RWPE2 (cell line): Measurements from ENCODE around the gene PSRC1.

Source experiments
- ATAC-seq: fragments of 200-7000 bp; cut with Tn5 transposase; 3 replicates; pipeline ENCODE4 v1.9.1; 2021; ENCODE audit warnings: low read depth
- DNase-seq: peaks from one replicate; pipeline ENCODE4 v3.0.0-alpha.2; 2020; ENCODE audit warnings: low spot score
- H3K27ac ChIP-seq: fragments of 450-650 bp; 2 replicates; pipeline ENCODE4 v1.5.1; 2017; ENCODE audit warnings: mild to moderate bottlenecking; ENCODE audit not compliant: poor library complexity, severe bottlenecking
- H3K27me3 ChIP-seq: fragments of 250-450 bp; sonication (Bioruptor Pico); 2 replicates; pipeline ENCODE4 v1.5.1; 2021; ENCODE audit warnings: mild to moderate bottlenecking, moderate library complexity; ENCODE audit not compliant: insufficient read depth, poor library complexity, severe bottlenecking
- H3K36me3 ChIP-seq: fragments of 250-450 bp; sonication (Bioruptor Pico); 2 replicates; pipeline ENCODE4 v1.5.1; 2020; ENCODE audit warnings: low read depth, mild to moderate bottlenecking, moderate library complexity
- H3K4me1 ChIP-seq: fragments of 250-450 bp; sonication (Bioruptor Pico); 2 replicates; pipeline ENCODE4 v1.5.1; 2021; ENCODE audit warnings: mild to moderate bottlenecking, moderate library complexity; ENCODE audit not compliant: insufficient read depth, poor library complexity, severe bottlenecking
- H3K4me3 ChIP-seq: fragments of 250-450 bp; sonication (Bioruptor Pico); 2 replicates; pipeline ENCODE4 v1.5.1; 2021; ENCODE audit warnings: mild to moderate bottlenecking, moderate library complexity; ENCODE audit not compliant: severe bottlenecking
- H3K9me3 ChIP-seq: fragments of 250-450 bp; sonication (Bioruptor Pico); 2 replicates; pipeline ENCODE4 v1.5.1; 2021; ENCODE audit warnings: mild to moderate bottlenecking, moderate library complexity; ENCODE audit not compliant: severe bottlenecking
- CTCF ChIP-seq: fragments of 450-650 bp; IDR thresholded peaks from one replicate; pipeline ENCODE4 v1.5.1; 2017; ENCODE audit warnings: mild to moderate bottlenecking, moderate library complexity; ENCODE audit not compliant: poor library complexity, severe bottlenecking

Gene PSRC1

GRCh38 chr1:109265741-109266330, 17.1 kb downstream of the PSRC1 start:
- no peak overlapping the region for H3K4me3 ChIP-seq
- H3K36me3 ChIP-seq = peaks cover 26% of the 10 kb centered on the region
- no peak for ATAC-seq
- H3K4me1 ChIP-seq = peaks cover 15% of the 10 kb centered on the region
- no peak for DNase-seq
- TF ChIP-seq CTCF = no peak
- H3K27me3 ChIP-seq = no peaks in the 10 kb centered on the region
- no peaks in the 10 kb centered on the region for H3K9me3 ChIP-seq
- no peak overlapping the region for H3K27ac ChIP-seq

- Histone ChIP-seq H3K36me3 (peaks cover 26% of the 10 kb centered on the region), H3K27ac (no peak overlapping the region), H3K4me3 (no peak overlapping the region), H3K27me3 (no peaks in the 10 kb centered on the region), H3K9me3 (no peaks in the 10 kb centered on the region), H3K4me1 (peaks cover 15% of the 10 kb centered on the region)
- TF ChIP-seq CTCF = no peak
- ATAC-seq (no peak), DNase-seq (no peak)
These were observed 17.9 kb downstream of the PSRC1 start for GRCh38 chr1:109265016-109265415.

DNA sequence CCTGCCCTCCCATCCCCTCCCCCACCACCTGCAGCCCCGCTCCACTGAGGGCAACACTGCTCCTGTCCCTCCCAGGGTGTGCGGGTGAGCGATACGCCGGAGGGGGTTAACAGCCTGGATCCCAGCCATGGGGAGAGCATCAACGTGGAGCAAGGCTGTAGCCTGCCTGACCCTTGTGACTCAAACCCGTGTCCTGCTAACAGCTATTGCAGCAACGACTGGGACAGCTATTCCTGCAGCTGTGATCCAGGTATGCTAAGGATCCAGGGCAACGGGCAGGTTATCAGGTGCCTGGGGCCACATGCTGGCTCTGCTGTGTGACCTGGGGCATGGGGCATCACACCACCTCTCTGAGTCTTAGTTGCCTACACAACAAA, 18.6 kb downstream of the PSRC1 start:
- Histone ChIP-seq H3K4me1 (peaks cover 15% of the 10 kb centered on the region), H3K9me3 (no peaks in the 10 kb centered on the region), H3K4me3 (no peak overlapping the region), H3K27me3 (no peaks in the 10 kb centered on the region), H3K36me3 (peaks cover 27% of the 10 kb centered on the region), H3K27ac (no peak overlapping the region)
- no peak for DNase-seq
- ATAC-seq = no peak
- no peak for TF ChIP-seq CTCF

DNA sequence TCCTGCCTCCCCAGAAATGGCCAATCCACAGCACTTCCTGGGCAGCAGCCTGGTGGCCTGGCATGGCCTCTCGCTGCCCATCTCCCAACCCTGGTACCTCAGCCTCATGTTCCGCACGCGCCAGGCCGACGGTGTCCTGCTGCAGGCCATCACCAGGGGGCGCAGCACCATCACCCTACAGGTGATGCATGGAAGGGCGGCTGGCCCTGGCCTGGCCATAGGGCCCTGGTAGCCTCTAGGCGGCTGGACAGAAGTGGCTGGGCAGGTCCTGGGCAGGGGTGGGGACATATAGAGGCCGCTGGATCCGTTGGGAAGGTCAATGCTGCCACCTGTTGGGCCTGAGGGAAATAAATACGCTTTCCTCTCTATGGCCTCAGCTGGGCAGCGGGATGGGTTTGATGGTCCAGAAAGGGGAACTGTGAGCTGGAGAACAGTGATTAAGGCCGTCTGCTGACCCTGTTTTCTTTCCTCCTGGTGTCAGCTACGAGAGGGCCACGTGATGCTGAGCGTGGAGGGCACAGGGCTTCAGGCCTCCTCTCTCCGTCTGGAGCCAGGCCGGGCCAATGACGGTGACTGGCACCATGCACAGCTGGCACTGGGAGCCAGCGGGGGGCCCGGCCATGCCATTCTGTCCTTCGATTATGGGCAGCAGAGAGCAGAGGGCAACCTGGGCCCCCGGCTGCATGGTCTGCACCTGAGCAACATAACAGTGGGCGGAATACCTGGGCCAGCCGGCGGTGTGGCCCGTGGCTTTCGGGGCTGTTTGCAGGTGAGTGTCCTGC, 19.2 kb downstream of the PSRC1 start:
- no peak overlapping the region for H3K4me3 ChIP-seq
- peak overlapping the region; percentile 73 for H3K27ac ChIP-seq
- H3K9me3 ChIP-seq = no peaks in the 10 kb centered on the region
- DNase-seq = peak; percentile 92
- TF ChIP-seq CTCF = peak; percentile 97
- H3K36me3 ChIP-seq = peaks cover 33% of the 10 kb centered on the region
- peak; percentile 79 for ATAC-seq
- H3K4me1 ChIP-seq = peaks cover 15% of the 10 kb centered on the region
- no peaks in the 10 kb centered on the region for H3K27me3 ChIP-seq

DNA sequence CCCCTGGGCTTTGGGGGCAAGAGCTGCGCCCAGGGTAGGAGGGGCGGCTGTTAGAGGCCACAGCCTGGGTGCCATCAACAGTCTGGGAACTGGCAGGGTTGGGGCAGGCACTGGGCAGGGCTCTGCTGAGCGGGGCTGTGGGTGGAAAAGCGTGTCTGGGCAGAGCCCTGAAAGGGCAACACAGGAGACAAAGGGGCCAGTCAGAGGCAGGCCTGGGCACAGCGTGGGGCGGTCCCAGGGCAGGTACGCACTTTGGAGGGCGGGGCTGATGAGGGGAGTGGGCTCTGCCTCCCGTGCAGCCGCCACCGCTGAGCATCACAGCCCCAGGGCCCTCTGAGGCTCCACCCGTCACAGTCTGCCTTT, 19.7 kb downstream of the PSRC1 start:
- H3K27me3 ChIP-seq = no peaks in the 10 kb centered on the region
- no peaks in the 10 kb centered on the region for H3K9me3 ChIP-seq
- no peak for TF ChIP-seq CTCF
- DNase-seq (peak; percentile 97), ATAC-seq (peak; percentile 91)
- H3K27ac ChIP-seq = peak overlapping the region; percentile 73
- no peak overlapping the region for H3K4me3 ChIP-seq
- H3K4me1 ChIP-seq = peaks cover 15% of the 10 kb centered on the region
- peaks cover 37% of the 10 kb centered on the region for H3K36me3 ChIP-seq
